ENCODE results near the gene SLC35F4.
"Not testable (repeated sequence)": the region's sequence is repeated elsewhere in the genome, so short reads cannot be mapped to it uniquely, and the experiment has no call there.

Gene SLC35F4

DNA sequence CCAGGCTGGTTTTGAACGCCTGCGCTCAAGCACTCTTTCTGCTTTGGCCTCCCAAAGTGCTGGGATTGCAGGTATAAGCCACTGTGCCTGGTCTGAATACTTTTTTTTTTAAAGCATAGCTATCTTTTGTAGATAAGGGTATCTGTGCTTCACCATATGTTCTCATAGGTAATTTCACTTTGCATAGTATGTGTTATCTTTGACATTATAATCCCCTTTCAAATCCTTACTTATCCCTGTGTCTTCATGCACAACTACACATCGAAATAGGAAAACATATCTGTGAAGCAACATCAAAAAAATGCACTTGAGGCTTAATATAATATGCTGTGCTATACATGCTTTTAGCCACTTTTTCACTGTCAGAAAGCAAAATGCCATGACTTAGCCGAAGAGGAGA is 94.1 kb downstream of the SLC35F4 start:
- no peak for DNase-seq

DNA sequence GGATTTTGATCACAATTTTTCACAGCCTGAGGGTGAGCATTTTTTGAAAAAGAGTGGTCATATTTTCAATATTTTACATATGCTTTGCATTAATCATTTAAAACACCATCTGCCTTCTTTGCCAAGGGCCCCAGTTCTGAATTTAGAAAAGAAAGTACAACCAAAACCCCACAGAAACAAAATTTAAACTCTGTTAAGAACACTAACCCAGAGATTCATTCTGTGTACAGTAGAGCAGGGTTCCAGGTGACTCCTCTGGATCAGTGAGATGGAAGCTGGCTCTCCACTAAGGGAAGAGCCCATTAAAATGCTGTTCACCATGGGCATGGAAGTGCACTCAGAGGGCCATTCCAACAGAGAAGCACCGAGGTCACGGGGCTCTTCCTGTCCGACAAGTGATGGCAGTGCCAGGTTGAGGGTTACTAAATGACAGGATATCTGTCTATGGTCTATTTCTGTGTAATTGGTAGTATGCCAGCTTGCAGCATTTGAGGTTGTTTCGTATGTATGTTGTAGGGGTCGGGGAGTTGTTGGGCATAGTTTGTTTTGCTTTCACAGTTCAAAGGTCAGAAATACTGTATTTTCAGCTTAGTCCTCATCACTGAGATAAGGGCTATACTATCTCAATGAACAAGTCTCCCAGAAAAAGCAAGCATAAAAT is 95.9 kb downstream of the SLC35F4 start:
- DNase-seq = no peak

DNA sequence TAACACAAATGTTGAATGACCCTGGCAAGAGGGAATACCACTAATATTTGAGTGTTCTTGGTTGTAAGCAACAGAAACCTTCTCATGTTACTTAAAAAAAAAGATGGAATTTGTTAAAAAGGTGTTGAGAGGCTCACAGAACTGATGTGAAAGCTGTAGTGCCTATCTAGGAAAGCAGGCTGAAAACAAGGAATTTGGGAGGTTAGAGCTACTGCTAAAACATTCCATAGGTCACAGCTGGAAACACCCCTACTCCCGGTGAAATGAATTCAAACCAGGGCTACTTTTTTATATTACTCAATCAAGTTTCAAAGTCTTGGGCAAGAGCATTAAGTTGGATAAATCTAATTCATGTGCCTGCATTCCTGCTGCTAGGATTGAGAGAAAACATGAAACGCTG is 104.1 kb downstream of the SLC35F4 start:
- DNase-seq = no peak

DNA sequence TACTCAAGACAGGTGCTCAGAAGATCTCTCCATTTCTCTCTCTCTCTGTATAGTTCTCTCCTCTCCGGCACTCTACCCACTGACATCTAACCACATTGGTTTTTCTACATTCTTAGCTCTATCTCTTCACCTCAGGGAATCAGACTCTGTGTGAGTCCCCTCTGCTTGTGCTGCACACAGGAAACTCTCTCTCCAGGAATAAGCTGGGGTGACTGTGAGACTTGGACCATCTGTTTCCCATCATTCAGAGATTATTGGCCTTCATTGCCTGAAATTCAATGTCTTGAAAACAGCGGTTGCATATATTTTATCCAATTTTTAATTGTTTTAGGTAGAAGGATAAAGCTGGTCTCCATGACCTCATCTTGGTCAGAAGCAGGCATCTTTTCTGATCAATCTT is 105.0 kb downstream of the SLC35F4 start:
- no peak for DNase-seq

DNA sequence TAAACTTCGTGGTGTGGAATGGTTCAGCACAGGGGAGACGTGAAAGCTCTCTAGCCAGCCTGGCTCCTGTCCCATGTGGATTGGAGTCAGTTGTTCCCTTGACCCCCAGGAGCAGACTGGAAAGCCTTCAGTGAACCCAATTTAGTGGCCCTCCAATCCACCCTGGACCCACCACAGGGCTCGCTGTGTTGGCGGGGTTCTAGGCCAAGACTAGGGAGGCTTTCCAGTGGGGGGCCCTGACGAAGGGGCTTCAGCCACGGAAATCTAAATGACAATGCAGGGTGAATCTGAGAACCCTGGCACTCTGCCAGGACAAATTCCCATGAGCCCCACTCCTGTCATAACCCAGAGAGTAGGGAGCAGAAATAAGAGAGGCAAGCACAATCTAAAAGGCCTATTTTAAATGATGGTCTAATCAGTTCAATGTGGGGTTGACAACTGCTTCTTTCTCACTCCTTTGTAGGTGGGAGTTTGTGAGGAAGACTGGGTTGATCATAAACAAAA is 110.8 kb downstream of the SLC35F4 start:
- DNase-seq = no peak

DNA sequence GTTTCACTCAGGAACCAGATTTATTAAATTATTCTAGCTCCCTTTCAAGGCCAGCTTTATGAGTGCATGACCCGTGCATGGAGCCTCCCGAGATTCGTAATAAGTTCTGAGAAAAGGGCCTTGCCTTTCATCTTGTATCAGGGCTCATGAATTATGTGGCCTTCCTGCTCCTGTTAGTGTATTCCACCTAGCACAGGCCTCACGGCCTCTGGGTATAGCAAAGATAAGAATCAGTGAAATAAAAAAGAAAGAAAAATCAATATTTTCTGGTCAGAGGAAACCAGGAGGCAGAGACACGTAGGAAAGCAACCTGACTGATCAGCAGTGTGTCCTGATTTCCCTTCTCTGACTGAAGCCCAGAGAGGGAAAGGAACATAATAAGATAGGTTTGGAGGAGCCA is 111.4 kb downstream of the SLC35F4 start:
- DNase-seq = no peak

DNA sequence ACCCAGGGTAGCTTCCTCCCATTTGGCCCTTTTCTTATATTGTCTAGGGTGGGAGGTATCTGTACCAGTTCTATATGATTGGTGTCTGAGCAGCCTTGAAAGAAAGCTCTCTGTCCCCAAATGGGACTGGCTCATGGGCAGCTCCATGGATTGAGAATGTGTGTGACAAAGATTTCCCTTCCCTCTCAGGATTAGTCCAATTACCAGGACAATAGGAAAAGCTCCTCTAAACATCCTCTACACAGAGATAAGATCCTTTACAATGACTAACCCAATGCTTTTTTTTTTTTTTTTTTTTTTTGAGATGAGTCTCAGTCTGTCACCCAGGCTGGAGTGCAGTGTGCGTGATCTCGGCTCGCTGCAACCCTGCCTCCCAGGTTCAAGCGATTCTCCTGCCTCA is 112.1 kb downstream of the SLC35F4 start:
- no peak for DNase-seq

DNA sequence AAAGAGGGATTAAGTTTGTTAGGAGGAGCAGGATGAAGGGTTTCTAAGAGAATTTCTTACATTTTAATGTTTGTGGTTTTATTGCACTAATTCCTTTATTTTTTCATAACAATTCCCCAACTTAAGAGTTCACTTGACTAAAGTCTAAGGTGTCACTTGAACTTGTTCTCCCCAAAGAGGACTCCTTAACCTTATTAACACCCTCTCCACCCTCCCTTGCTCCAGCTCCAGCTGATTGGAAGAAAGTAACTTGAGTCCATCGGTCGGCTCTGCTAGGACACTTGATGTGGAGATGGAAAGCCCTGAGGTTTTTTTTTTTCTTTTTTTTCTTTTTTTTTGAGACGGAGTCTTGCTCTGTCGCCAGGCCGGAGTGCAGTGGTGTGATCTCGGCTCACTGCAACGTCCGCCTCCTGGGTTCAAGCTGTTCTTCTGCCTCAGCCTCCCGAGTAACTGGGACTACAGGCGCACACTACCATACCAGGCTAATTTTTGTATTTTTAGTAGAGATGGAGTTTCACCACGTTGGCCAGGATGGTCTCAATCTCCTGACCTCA is 113.7 kb downstream of the SLC35F4 start:
- DNase-seq = not testable (repeated sequence)

DNA sequence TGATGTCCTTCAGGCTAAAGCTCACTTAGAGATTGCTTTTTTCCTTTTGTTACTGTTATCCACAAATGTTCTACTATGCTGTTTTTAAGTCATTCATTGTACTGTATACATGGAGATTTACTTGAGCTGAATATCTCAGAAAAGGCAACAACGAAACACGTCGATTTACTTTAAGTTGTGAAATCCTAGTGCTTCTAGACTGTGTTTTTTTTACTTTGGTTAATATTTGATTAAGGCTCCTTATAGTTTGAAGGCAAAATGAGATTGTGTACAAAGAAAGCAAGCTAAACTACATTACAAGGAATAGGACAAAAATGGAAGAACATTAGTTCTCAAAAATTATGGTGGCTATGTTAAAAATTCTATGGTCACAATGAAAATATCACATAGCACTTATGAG is 114.5 kb downstream of the SLC35F4 start:
- DNase-seq = no peak

DNA sequence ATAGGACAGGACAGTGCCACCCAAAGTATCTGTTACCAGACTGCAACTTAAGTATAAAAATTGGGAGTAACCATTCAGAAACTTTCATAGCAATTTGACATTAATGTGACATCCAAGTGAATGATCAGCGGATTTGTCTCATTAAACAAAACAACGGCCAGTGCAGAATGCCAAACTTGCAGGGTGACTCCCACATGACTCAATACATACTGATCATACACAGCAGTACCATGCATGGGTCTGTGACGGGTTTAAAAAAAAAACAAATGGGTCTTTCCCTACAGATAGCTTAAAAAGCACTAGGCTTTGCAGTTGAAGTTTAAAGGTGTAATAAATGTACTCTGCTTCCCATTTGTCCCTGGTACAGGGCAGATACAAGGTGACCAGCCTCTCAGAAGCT is 116.6 kb downstream of the SLC35F4 start:
- no peak for DNase-seq

DNA sequence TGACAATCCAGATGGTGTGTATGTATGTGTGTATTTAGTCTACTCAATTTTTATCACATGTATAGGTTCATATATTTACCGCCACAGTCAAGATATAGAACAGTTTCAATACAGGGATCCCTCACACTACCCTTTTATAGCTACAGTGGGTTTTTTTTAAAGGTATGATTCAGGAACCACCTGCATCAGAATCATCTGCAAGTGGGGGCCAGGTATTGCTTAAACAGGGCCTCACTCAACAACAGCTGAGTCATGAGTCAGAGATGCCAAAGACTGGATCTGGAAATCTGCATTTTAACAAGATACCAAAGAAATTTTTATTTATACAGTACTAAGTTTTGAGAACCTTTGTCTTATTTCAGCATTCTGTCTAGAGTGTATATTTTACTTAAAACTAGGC is 117.6 kb downstream of the SLC35F4 start:
- no peak for DNase-seq

DNA sequence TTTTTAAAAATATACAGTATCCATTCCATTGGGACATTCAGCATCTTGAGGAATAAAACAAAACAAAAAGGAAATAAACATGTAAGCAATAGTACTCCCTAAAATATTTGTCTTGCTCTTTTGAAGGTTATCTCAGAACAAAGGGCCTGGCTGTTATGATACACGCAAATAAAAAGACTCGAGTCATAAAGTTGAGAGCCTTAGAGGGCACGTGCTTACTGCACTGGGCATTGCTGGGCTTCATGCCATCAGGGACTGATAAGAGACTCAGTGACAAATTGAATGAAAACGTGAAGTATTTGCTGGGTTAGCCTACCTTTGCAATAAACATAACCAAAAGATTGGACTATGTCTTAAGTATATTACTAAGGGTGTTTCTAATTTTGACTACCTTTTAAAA is 118.9 kb downstream of the SLC35F4 start:
- no peak for DNase-seq

DNA sequence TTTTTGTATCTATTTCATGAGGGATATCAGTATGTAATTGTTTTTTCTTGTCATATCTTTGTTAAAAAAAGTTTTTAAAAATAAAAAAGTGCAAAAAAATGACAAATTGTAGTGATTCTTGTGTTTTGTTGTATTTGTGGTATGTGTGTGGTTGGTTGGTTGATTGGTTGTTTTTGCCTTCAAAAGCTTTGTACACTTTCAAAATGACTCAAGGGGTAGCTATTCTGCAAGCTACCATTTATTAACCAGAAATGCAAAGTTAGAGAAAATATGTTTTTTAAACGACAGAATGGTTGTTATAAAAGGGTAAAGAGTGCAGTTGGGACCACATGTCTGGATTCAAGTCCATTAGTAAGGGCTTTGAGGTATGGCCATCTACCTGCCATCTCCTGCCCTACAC is 119.3 kb downstream of the SLC35F4 start:
- DNase-seq = no peak

DNA sequence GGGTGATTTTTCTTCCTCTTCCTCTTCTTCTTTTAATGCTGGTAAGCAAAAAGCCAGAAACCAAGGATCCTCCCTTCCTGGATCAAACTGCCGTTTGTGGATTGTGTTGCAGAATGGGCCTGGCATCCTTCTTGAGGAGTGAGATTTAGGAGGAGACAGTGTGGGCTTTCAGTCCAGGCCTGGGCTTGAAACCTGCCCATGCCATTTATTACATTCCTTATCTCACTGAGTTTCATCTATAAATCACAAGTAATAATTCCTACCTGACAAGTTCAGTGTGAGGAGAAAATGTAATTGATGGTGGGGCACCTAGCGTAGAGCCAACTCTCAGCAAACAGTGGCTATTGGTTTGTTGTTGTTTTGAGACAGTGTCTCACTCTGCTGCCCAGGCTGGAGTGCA is 126.4 kb downstream of the SLC35F4 start:
- DNase-seq = no peak

DNA sequence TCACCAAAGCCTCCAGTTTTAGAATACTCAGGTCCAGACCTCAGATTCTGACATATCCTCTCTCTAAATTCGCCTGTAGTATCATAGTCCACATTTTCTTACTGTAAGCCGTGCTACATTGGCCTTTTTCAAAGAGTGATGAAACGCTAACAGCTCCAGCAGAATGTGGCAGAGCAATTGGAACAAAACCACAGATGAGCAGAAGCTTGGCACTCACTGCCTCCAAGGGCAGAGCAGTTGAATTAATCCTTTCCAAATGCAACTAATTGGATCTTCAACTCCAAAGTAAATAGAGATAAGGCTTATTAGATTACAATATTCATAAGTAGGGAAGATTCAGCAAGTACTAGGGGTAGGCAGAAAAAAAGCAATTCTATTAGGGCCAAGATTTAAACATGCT is 128.3 kb downstream of the SLC35F4 start:
- DNase-seq = no peak

DNA sequence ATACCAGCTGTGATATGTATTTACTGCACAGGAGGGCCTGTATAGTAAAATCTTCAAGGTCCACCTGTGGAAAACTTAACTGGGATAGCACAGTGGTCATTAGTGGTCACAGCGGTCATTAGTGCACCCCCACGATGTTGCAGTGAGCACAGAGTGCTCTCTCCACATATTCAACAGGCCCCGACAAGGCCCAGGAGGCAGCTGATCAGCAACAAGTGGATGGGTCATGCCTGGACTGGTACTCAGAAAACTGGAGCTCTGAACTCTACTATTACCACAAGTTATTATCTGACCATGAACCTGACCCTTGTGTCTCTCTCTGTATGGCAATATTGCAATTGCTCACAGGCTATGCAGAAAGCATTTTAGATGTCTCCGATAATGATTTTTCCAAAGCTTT is 129.5 kb downstream of the SLC35F4 start:
- DNase-seq = no peak

DNA sequence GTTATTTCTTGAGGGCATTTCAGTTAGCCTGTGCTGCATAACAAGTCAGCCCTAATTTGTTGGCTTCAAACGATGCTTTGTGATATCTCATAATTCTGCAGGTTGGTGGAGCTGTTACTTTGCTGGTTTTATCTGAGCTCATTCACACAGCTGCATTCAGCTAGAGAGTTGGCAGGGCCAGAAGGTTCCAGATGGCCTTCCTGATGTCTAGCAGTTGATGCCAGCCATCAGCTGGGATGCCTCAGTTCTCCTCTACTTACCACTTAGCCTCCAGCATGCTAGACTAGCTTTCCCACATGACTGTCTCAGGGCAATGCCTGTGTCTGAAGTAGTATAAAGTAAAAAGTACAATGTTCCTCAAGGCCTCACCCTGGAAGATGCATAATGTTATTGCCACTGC is 130.6 kb downstream of the SLC35F4 start:
- DNase-seq = no peak

DNA sequence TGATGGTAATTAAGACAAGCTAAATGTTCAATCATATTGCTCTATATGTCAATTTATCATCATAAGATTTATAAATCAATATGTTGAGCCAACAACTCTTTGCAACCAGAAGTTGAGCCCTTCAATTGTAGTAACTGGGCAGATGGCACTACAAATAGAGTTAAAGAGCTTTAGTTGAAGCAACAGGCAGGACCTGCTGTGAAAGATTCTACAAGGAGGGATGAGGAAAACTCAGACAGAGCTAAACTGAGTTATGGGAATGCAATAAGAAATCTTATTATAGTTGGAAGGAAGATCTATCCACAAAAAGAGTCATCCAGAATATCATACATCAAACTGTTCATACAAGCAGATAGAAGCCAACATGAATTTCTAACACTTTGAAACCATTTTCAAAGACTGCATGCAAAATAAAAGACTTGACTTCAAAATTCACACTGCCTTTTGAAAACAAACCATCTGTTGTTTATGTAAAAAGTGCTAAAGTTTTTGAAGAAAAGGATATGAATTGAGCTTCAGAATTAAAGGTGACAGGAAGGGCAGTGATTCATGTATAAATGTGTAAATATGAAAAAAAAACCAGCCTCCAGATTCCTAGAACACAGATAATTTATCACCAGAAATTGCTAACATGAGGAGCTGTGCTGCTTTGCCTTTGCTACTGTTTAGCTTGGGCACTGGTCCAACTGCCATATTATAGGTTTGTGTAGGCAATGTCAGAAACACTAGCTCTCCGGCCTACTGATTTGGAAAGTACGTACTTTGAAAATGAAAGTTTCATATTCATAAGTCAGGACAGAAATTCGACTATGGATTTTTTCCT is 133.2 kb downstream of the SLC35F4 start:
- DNase-seq = no peak

DNA sequence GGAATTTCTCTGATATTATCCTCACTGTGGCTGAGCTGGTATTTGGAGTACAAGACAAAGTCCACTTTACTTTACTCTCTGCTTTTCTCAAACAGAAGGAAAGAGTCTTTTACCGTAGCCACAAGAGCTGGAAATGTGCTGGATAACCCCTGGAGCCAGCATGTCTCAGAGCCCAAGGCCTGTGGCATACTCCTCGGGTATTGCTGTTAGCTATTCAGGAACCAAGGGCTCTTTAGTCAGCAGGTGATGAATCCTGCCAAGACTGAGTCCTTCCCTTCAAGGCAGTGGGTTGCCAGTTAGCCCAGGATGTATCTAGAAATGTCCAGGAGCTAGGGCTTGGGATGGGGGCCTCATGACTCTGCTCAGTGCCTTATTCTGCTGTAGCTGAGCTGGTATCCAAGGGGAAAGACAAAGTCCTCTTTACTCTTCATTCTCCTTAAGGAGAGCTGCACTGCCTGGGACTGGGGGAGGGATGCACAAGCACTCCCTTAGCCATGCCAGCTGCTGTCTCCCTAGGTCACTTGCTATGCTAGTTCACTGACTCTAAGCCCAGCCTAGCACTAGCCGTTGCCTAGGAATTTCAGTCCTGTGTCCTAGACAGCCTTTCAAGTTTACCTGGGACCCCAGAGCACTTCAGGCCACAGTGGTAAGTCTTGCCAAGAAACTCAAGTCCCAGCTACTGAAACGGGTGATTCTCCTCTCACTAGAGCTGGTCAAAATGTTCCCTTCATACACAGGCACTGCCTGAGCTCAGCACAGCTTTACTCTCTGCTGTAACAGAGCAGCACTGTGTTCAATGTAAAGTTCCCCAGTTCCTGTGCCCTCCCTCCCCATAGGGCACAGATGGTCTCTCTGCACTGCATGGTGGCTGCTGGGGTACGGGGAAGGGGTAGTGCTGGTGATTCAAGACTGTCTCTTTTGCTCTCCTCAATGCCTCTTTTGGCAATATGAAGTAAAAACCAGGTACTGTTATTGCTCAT is 136.4 kb downstream of the SLC35F4 start:
- no peak for DNase-seq

DNA sequence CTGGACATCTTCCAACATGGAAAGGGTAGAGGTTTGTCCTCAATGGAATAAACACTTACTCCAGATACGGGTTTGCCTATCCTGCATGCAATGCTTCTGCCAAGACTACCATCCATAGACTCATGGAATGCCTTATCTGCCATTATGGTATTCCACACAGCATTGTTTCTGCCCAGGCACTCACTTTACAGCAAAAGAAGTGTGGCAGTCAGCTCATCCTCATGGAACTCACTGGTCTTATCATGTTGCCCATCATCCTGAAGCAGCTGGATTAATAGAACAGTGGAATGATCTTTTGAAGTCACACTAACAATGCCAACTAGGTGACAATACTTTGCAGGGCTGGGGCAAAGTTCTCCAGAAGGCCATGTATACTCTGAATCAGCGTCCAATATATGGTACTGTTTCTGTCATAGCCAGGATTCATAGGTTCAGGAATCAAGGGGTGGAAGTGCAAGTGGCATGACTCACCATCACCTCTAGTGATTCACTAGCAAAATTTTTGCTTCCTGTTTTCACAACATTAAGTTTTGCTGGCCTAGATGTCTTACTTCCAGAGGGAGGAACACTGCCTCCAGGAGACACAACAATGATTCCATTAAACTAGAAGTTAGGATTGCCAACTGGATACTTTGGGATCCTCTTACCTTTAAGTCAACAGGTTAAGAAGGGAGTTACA is 140.4 kb downstream of the SLC35F4 start:
- DNase-seq = no peak

DNA sequence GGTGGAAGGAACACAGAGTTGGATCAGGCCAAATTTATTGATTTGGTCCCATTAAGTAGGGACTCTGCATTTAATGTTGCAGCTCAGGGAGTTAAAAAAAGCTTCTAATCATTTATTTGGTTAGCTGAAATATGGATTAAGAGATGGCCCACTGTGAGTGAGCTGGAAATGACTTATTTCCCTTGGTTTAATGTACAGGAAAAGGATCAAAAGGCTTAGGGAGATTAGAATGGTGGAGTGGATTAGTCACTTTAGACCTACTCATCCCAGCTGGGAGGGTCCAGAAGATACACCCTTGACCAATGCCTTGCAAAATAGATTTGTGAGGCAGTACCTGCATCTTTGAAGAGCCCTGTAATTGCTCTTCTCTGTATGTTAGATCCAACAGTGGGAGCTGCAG is 143.8 kb downstream of the SLC35F4 start:
- DNase-seq = not testable (repeated sequence)

DNA sequence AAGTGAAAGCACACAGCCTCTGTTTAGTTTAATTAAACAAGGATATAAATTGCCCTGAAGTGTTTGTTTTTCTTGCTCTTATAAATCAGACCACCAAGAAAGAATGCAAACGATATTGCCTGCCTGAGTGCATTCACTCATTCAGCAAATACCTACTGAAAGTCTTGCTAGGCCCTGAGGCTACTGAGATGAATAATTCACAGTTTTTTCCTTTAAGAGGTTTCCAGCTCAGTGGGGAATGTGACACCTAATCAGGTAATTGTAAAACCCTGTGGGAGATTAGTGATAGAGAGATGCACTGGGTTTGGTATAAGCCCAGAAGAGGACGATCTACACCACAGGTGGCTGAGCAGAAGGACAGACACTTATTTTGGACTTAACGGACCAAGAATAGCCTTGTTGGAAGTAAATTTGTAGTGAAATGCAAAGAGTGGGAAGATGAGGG is 151.4 kb downstream of the SLC35F4 start:
- DNase-seq = no peak

All from T1000 (cell line).